ENCODE results near the gene CPA5.

Gene CPA5

DNA sequence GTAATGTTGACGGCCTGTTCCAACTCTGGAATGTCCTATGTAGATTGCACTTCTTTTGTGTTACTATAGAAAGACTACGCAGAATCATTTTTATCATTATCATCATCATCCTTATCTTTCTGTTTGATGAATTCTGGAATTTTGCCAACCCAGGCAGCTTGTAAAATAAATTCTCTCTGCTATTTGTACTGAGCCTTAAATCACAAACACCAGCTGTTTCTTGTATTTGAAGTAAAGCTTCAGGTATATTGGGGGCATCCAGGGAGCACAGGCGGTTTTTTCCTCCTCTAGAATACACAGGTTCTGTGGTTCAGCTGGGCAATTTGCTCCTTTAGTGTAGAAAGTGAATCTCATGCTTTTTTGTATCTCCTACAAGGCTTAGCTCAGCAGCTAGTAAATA is 14.9 kb upstream of the CPA5 start:
- no peak overlapping the region for H3K4me3 ChIP-seq (ENCODE audit: control insufficient read depth, low read depth, low read length)
- no peak for TF ChIP-seq CTCF (conservative IDR thresholded peaks at IDR 0.05; ENCODE audit: control insufficient read depth, insufficient read depth, low read depth, low read length)
- DNase-seq (ENCODE audit: low read depth), result no peak

DNA sequence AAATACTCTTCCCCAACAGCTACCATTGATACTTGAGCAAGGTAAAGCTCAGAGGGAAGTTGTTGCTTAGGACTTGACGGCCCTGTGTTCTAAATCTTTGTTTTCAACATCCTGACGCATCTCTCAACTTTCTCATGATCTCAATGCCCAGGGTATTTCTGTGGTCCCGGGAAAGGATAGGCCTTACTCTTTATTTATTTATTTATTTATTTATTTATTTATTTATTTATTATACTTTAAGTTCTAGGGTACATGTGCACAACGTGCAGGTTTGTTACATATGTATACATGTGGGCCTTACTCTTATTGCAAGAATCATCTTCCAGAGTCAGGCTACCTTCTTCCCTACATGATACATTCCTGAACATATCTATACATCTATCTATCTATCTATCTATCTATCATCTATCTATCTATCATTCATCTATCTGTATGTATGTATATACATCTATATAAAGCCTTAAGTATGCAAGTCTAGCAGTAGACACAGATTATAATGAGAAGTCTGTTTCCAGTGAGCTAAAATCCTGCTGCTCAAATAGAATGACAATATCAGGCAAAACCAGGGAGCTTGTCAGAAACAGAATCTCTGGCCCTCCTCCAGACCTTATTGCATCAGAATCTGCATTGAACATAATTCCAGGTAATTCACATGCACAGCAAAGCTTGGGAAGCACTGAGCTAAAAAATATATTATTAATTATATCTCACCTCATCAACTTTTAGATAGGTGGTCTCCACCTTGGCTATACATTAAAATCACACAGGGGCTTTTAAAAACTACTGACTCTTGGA is 12.2 kb upstream of the CPA5 start:
- H3K4me3 ChIP-seq (ENCODE audit: control insufficient read depth, low read depth, low read length), result no peak overlapping the region
- DNase-seq (ENCODE audit: low read depth), result no peak
- no peak for TF ChIP-seq CTCF (conservative IDR thresholded peaks at IDR 0.05; ENCODE audit: control insufficient read depth, insufficient read depth, low read depth, low read length)

GRCh38 chr7:130333832-130334231 is 10.8 kb upstream of the CPA5 start:
- no peak for DNase-seq (ENCODE audit: low read depth)
- no peak overlapping the region for H3K4me3 ChIP-seq (ENCODE audit: control insufficient read depth, low read depth, low read length)
- no peak for TF ChIP-seq CTCF (conservative IDR thresholded peaks at IDR 0.05; ENCODE audit: control insufficient read depth, insufficient read depth, low read depth, low read length)

DNA sequence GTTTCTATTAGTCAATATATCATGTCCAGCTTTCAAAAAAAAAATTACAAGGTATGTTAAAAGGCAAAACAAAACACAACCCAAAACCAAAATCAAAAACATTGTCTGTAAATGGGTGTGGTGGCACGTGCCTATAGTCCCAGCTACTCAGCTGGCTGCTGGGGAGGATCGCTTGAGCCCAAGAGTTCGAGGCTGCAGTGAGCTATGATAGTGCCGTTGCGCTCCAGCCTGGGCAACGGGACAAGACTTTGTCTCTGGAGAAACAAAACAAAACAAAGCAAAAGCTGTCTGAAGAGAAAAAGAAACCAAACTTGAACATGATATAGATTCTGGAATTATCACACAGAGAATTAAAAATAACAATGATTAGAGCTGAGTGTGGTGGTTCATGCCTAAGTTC is 10.3 kb upstream of the CPA5 start:
- no peak overlapping the region for H3K4me3 ChIP-seq (ENCODE audit: control insufficient read depth, low read depth, low read length)
- DNase-seq (ENCODE audit: low read depth), result peak; percentile 20
- TF ChIP-seq CTCF (conservative IDR thresholded peaks at IDR 0.05; ENCODE audit: control insufficient read depth, insufficient read depth, low read depth, low read length), result no peak

DNA sequence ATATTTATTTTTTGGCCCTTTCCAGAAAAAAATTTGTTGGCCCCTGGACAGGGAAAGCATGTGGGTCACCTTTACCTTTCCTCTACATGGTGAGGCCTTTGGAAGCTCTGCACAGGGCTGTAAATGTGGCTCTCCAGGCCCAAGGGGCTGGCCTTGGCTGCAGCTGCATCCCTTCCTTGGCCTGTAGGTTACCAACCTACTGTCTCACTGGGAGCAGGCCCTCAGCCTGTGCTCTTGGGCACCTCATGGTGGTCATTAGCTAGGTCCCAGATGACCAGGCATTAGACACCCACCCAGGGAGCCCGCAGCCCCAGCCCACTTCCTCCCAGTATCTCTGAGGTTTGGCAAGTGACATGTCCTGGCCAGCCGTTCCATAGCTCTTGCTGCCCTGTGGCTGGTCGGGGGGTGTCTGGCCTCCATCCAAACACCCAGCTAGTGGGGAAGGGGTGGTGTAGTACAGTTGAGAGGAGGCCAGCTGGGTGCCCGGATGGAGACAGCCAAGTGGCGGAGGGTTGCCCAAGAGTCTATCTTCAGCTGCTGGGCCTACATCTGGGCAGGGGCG is 7.1 kb upstream of the CPA5 start:
- DNase-seq (ENCODE audit: low read depth), result no peak
- no peak for TF ChIP-seq CTCF (conservative IDR thresholded peaks at IDR 0.05; ENCODE audit: control insufficient read depth, insufficient read depth, low read depth, low read length)
- no peak overlapping the region for H3K4me3 ChIP-seq (ENCODE audit: control insufficient read depth, low read depth, low read length)

- TF ChIP-seq CTCF (conservative IDR thresholded peaks at IDR 0.05; ENCODE audit: control insufficient read depth, insufficient read depth, low read depth, low read length), result no peak
- no peak overlapping the region for H3K4me3 ChIP-seq (ENCODE audit: control insufficient read depth, low read depth, low read length)
- DNase-seq (ENCODE audit: low read depth), result no peak
Measured at GRCh38 chr7:130338233-130338632, 6.4 kb upstream of the CPA5 start.
